ENCODE results near the gene ADAMTS9. TPM values are rescaled to one million over a fixed set of nuclear protein-coding genes. Genes with fewer than 3 reads are reported as not detected.

The ADAMTS9 gene
- total RNA-seq, 1 experiment from 2014 or later = 1.2 TPM

DNA sequence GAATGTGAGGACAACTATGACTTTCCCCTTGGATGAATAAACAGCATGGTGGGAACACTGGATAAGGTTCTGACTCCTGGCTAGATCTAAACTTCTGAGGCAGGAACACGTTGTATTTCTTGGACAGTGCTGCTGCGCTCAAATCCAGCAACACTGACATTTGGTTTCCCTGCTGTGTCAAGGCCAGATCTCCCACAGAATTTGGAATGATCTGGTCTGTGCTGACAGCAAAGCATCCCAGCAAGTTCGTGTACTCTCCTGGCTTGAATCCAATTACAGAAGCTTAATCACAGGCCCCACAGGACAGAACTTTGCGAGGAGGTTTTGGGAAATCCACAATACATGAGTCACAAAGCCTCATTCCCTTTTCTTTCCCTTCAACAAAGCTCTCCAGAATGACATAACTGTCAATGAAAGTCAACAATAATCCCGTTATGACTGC is 92.5 kb downstream of the ADAMTS9 start:
- POLR2A ChIA-PET (ENCODE audit: unreplicated experiment) = no interaction called here
- intact Hi-C loops (cut with micrococcal nuclease; ENCODE audit: unreplicated experiment) = no loop called here

DNA sequence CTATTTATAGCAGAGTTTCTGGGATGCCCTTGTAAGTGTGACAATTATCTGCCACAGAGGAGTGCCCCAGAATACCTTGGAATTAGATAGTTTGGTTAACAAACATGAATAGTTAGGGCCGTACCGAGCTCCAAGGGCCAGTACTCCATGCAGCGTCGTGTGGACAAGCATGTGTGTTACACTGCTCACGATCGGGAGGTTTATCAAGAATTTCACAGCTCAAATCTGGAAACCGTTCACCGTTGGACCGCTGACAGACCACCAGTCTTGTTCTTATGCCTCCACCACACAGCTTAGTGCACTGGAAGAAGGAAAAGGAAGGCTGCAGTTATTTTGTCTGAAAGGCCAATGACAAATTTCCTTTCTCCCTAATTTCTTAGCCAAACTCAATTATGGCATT is 93.7 kb downstream of the ADAMTS9 start:
- intact Hi-C loops (cut with micrococcal nuclease; ENCODE audit: unreplicated experiment) = no loop called here
- ChIA-PET CTCF (no interaction called here), POLR2A (ENCODE audit: unreplicated experiment) (no interaction called here)
- TF ChIP-seq EZH2 (IDR thresholded peaks at IDR 0.05; ENCODE audit: low read depth) = no peak
- TF ChIP-seq, protein P1, sequence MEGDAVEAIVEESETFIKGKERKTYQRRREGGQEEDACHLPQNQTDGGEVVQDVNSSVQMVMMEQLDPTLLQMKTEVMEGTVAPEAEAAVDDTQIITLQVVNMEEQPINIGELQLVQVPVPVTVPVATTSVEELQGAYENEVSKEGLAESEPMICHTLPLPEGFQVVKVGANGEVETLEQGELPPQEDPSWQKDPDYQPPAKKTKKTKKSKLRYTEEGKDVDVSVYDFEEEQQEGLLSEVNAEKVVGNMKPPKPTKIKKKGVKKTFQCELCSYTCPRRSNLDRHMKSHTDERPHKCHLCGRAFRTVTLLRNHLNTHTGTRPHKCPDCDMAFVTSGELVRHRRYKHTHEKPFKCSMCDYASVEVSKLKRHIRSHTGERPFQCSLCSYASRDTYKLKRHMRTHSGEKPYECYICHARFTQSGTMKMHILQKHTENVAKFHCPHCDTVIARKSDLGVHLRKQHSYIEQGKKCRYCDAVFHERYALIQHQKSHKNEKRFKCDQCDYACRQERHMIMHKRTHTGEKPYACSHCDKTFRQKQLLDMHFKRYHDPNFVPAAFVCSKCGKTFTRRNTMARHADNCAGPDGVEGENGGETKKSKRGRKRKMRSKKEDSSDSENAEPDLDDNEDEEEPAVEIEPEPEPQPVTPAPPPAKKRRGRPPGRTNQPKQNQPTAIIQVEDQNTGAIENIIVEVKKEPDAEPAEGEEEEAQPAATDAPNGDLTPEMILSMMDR (conservative IDR thresholded peaks at IDR 0.05) = no peak
- no peaks in the 10 kb centered on the region for H3K79me2 ChIP-seq (ENCODE audit: low read depth)
- no peak overlapping the region for H3K4me3 ChIP-seq
- no peaks in the 10 kb centered on the region for H3F3A ChIP-seq (ENCODE audit: insufficient read depth, low read depth)
- no TSS peak for BruUV-seq (replicated peaks)
- H3K4me2 ChIP-seq = no peak overlapping the region
- H3K9me2 ChIP-seq (ENCODE audit: insufficient read depth) = no peaks in the 10 kb centered on the region
- no peaks in the 10 kb centered on the region for H3K36me3 ChIP-seq (ENCODE audit: low read depth)
- no peak overlapping the region for H2AFZ ChIP-seq
- H3K27me3 ChIP-seq (ENCODE audit: insufficient read depth, low read depth) = no peaks in the 10 kb centered on the region
- no peak overlapping the region for H3K27ac ChIP-seq
- H3K9me3 ChIP-seq (ENCODE audit: insufficient read depth, low read depth) = no peaks in the 10 kb centered on the region
- DNase-seq = no peak
- H4K20me1 ChIP-seq (ENCODE audit: insufficient read depth) = no peaks in the 10 kb centered on the region
- H3K4me1 ChIP-seq (replicated peaks; ENCODE audit: insufficient read depth) = no peaks in the 10 kb centered on the region

More for the DNA sequence above, 92.5 kb downstream of the ADAMTS9 start:
- Histone ChIP-seq H3K27me3 (ENCODE audit: insufficient read depth, low read depth) (no peaks in the 10 kb centered on the region), H3F3A (ENCODE audit: insufficient read depth, low read depth) (no peaks in the 10 kb centered on the region), H3K27ac (no peak overlapping the region), H3K9me2 (ENCODE audit: insufficient read depth) (no peaks in the 10 kb centered on the region), H2AFZ (no peak overlapping the region), H3K9me3 (ENCODE audit: insufficient read depth, low read depth) (no peaks in the 10 kb centered on the region), H3K4me2 (no peak overlapping the region), H3K4me3 (no peak overlapping the region), H3K36me3 (ENCODE audit: low read depth) (no peaks in the 10 kb centered on the region), H3K79me2 (ENCODE audit: low read depth) (no peaks in the 10 kb centered on the region), H4K20me1 (ENCODE audit: insufficient read depth) (no peaks in the 10 kb centered on the region), H3K4me1 (replicated peaks; ENCODE audit: insufficient read depth) (no peaks in the 10 kb centered on the region)
- TF ChIP-seq, protein P1 (conservative IDR thresholded peaks at IDR 0.05) = no peak
- TF ChIP-seq EZH2 (IDR thresholded peaks at IDR 0.05; ENCODE audit: low read depth) = no peak
- CTCF ChIA-PET = no interaction called here
- no peak for DNase-seq
- no TSS peak for BruUV-seq (replicated peaks)

DNA sequence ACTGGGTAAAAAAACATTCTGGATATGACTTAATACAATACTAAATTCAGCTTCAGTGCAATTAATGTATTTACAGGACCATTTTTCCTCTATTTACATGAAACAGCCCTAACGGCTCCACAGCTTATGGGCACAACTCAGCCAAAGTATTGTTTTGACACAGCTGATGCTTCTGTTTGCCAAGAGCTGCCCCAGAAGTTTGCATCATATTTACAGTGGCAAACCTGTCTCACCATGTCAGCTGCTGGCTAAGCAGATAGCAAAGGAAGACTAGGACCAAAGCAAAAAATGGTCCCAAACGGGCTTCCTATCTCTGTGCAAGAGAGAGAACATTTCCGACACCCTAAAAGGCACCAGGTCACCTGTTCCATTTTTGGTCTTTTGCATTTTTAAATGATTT is 94.5 kb downstream of the ADAMTS9 start:
- H3K9me3 ChIP-seq (ENCODE audit: insufficient read depth, low read depth) = no peaks in the 10 kb centered on the region
- BruUV-seq (replicated peaks) = no TSS peak
- no peaks in the 10 kb centered on the region for H3K9me2 ChIP-seq (ENCODE audit: insufficient read depth)
- H2AFZ ChIP-seq = no peak overlapping the region
- H3K36me3 ChIP-seq (ENCODE audit: low read depth) = no peaks in the 10 kb centered on the region
- H3F3A ChIP-seq (ENCODE audit: insufficient read depth, low read depth) = no peaks in the 10 kb centered on the region
- intact Hi-C loops (cut with micrococcal nuclease; ENCODE audit: unreplicated experiment) = no loop called here
- no peak for TF ChIP-seq EZH2 (IDR thresholded peaks at IDR 0.05; ENCODE audit: low read depth)
- TF ChIP-seq, protein P1 (conservative IDR thresholded peaks at IDR 0.05) = no peak
- no peaks in the 10 kb centered on the region for H4K20me1 ChIP-seq (ENCODE audit: insufficient read depth)
- no peak overlapping the region for H3K4me3 ChIP-seq
- H3K4me2 ChIP-seq = no peak overlapping the region
- H3K27ac ChIP-seq = no peak overlapping the region
- DNase-seq = no peak
- ChIA-PET CTCF (no interaction called here), POLR2A (ENCODE audit: unreplicated experiment) (no interaction called here)
- no peaks in the 10 kb centered on the region for H3K79me2 ChIP-seq (ENCODE audit: low read depth)
- H3K27me3 ChIP-seq (ENCODE audit: insufficient read depth, low read depth) = no peaks in the 10 kb centered on the region
- no peaks in the 10 kb centered on the region for H3K4me1 ChIP-seq (replicated peaks; ENCODE audit: insufficient read depth)

All from PC-9 (cell line).